SK-N-SH treated with all-trans-retinoic acid at 6 μM for 48 hours (cell line): ENCODE data around the gene SORCS2.

Experiments
- ATAC-seq: fragments of 200-7000 bp; cut with Tn5 transposase; 3 replicates; pipeline ENCODE4 v1.9.1; 2020; ENCODE audit warnings: mild to moderate bottlenecking, moderate library complexity
- ARNTL ChIP-seq: fragments of 450-650 bp; formaldehyde crosslinking; IDR thresholded peaks from 2 replicates; pipeline ENCODE4 v1.5.0; 2020; ENCODE audit warnings: low read depth, mild to moderate bottlenecking, moderate library complexity, borderline replicate concordance
- BACH2 ChIP-seq: fragments of 250-450 bp; sonication (Bioruptor Pico); IDR thresholded peaks from 2 replicates; pipeline ENCODE4 v1.9.0; 2021; ENCODE audit warnings: mild to moderate bottlenecking, borderline replicate concordance
- CSDC2 ChIP-seq: fragments of 250-450 bp; sonication (Bioruptor Pico); IDR thresholded peaks from 2 replicates; pipeline ENCODE4 v1.5.0; 2020; ENCODE audit warnings: mild to moderate bottlenecking, moderate library complexity
- GLIS3 ChIP-seq: fragments of 250-450 bp; sonication (Bioruptor Pico); IDR thresholded peaks from 2 replicates; pipeline ENCODE4 v1.5.0; 2020; ENCODE audit warnings: mild to moderate bottlenecking, moderate library complexity
- ISL1 ChIP-seq: fragments of 250-450 bp; sonication (Bioruptor Pico); IDR thresholded peaks from 2 replicates; pipeline ENCODE4 v2.1.2; 2022; ENCODE audit warnings: mild to moderate bottlenecking, moderate library complexity
- OSR1 ChIP-seq: fragments of 250-450 bp; sonication (Bioruptor Pico); IDR thresholded peaks from 2 replicates; pipeline ENCODE4 v1.8.0; 2022; ENCODE audit warnings: moderate library complexity, mild to moderate bottlenecking, inconsistent platforms
- PPARA ChIP-seq: fragments of 250-450 bp; sonication (Bioruptor Pico); IDR thresholded peaks from 2 replicates; pipeline ENCODE4 v1.5.0; 2020; ENCODE audit warnings: mild to moderate bottlenecking, borderline replicate concordance
- SNAI2 ChIP-seq: fragments of 250-450 bp; sonication (Bioruptor Pico); IDR thresholded peaks from 2 replicates; pipeline ENCODE4 v1.5.0; 2020; ENCODE audit warnings: mild to moderate bottlenecking, moderate library complexity
- TCF4 ChIP-seq: fragments of 250-450 bp; sonication (Bioruptor Pico); IDR thresholded peaks from 2 replicates; pipeline ENCODE4 v1.8.0; 2021; ENCODE audit warnings: mild to moderate bottlenecking, moderate library complexity, borderline replicate concordance
- TOX ChIP-seq: fragments of 250-450 bp; sonication (Bioruptor Pico); IDR thresholded peaks from 2 replicates; pipeline ENCODE4 v1.8.0; 2021; ENCODE audit warnings: mild to moderate bottlenecking, moderate library complexity, borderline replicate concordance
- ZC3H10 ChIP-seq: fragments of 250-450 bp; sonication (Bioruptor Pico); IDR thresholded peaks from 2 replicates; pipeline ENCODE4 v1.5.1; 2021; ENCODE audit warnings: mild to moderate bottlenecking, moderate library complexity
- ZFP3 ChIP-seq: fragments of 250-450 bp; sonication (Bioruptor Pico); IDR thresholded peaks from 2 replicates; pipeline ENCODE4 v1.5.0; 2020; ENCODE audit warnings: mild to moderate bottlenecking, moderate library complexity
- ZFP30 ChIP-seq: fragments of 450-650 bp; formaldehyde crosslinking; IDR thresholded peaks from 2 replicates; pipeline ENCODE4 v1.5.0; 2022; ENCODE audit warnings: mild to moderate bottlenecking, moderate library complexity
- ZNF565 ChIP-seq: fragments of 450-650 bp; formaldehyde crosslinking; conservative IDR thresholded peaks from 2 replicates; pipeline ENCODE4 v1.5.0; 2020; ENCODE audit warnings: low read depth, mild to moderate bottlenecking, moderate library complexity
- ZNF70 ChIP-seq: fragments of 450-650 bp; formaldehyde crosslinking; IDR thresholded peaks from 2 replicates; pipeline ENCODE4 v1.5.0; 2020; ENCODE audit warnings: mild to moderate bottlenecking, moderate library complexity
- TF ChIP-seq, protein P1 (sequence below): fragments of 250-450 bp; sonication (Bioruptor Pico); IDR thresholded peaks from 2 replicates; pipeline ENCODE4 v1.5.0; 2020; ENCODE audit warnings: mild to moderate bottlenecking, moderate library complexity
- TF ChIP-seq, protein P2 (sequence below): fragments of 250-450 bp; sonication (Bioruptor Pico); IDR thresholded peaks from 2 replicates; pipeline ENCODE4 v1.5.1; 2021; ENCODE audit warnings: mild to moderate bottlenecking, moderate library complexity
- TF ChIP-seq, protein P3 (sequence below): fragments of 250-450 bp; sonication (Bioruptor Pico); IDR thresholded peaks from 2 replicates; pipeline ENCODE4 v1.5.1; 2020; ENCODE audit warnings: low read depth, mild to moderate bottlenecking, moderate library complexity
- TF ChIP-seq, protein P4 (sequence below): fragments of 250-450 bp; sonication (Bioruptor Pico); IDR thresholded peaks from 2 replicates; pipeline ENCODE4 v1.8.0; 2020; ENCODE audit warnings: mild to moderate bottlenecking, moderate library complexity, borderline replicate concordance

Gene SORCS2

DNA sequence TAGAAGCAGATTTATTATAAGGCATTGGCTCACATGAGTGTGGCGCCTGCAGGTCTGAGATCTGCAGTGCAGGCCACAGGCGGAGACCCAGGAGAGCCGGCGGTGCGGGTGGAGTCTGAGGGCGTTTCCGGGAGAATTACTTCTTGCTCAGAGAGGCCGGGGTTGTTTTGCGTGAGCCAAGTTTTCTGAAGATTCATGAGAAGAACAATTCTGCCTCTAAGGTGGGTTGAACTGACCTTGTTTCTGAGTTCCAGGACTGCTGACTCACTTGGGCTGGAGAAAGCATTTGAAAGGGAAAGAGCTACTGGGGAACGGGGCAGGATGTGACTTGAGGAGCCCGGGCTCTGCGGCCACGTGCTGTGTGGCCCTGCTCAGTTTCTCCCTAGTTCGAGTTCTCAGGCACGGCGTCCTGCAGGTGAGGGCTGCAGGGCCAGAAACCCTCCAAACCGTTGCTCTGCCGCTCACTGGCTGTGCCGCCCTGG lies 36.7 kb upstream of the SORCS2 start:
- ATAC-seq = no peak
- TF ChIP-seq PPARA (CRISPR knock-in tag) (no peak), BACH2 (CRISPR knock-in tag) (no peak), TOX (CRISPR knock-in tag) (no peak), TCF4 (CRISPR knock-in tag) (no peak), ZFP3 (no peak), ZC3H10 (no peak)
- TF ChIP-seq, protein P1, sequence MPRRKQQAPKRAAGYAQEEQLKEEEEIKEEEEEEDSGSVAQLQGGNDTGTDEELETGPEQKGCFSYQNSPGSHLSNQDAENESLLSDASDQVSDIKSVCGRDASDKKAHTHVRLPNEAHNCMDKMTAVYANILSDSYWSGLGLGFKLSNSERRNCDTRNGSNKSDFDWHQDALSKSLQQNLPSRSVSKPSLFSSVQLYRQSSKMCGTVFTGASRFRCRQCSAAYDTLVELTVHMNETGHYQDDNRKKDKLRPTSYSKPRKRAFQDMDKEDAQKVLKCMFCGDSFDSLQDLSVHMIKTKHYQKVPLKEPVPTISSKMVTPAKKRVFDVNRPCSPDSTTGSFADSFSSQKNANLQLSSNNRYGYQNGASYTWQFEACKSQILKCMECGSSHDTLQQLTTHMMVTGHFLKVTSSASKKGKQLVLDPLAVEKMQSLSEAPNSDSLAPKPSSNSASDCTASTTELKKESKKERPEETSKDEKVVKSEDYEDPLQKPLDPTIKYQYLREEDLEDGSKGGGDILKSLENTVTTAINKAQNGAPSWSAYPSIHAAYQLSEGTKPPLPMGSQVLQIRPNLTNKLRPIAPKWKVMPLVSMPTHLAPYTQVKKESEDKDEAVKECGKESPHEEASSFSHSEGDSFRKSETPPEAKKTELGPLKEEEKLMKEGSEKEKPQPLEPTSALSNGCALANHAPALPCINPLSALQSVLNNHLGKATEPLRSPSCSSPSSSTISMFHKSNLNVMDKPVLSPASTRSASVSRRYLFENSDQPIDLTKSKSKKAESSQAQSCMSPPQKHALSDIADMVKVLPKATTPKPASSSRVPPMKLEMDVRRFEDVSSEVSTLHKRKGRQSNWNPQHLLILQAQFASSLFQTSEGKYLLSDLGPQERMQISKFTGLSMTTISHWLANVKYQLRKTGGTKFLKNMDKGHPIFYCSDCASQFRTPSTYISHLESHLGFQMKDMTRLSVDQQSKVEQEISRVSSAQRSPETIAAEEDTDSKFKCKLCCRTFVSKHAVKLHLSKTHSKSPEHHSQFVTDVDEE (CRISPR knock-in tag) = no peak
- TF ChIP-seq, protein P2, sequence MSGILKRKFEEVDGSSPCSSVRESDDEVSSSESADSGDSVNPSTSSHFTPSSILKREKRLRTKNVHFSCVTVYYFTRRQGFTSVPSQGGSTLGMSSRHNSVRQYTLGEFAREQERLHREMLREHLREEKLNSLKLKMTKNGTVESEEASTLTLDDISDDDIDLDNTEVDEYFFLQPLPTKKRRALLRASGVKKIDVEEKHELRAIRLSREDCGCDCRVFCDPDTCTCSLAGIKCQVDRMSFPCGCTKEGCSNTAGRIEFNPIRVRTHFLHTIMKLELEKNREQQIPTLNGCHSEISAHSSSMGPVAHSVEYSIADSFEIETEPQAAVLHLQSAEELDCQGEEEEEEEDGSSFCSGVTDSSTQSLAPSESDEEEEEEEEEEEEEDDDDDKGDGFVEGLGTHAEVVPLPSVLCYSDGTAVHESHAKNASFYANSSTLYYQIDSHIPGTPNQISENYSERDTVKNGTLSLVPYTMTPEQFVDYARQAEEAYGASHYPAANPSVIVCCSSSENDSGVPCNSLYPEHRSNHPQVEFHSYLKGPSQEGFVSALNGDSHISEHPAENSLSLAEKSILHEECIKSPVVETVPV (CRISPR knock-in tag) = no peak

DNA sequence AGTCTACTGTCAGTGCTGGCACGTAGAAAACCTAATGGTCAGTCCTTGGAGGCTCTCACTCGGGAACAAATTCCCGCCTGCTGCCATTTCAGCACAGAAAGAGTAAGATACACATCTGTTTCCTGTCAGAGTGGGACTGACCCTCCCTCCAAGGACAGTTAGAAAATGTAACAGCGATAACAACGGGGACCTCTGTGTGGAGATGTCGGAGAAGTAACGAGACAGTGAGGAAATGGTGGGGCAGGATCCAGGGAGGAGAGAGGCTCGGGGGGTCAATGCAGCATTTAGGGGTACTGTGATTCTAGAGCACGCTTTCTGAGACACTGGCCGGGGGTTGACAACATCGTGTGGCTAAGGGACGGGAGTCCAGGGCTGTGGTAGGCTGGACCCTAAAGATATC lies 36.0 kb upstream of the SORCS2 start:
- TF ChIP-seq ZFP3 (no peak), OSR1 (CRISPR knock-in tag) (no peak), ZFP30 (CRISPR knock-in tag) (no peak), PPARA (CRISPR knock-in tag) (no peak), TOX (CRISPR knock-in tag) (no peak), ZNF565 (CRISPR knock-in tag) (no peak), GLIS3 (no peak), ZNF70 (no peak), CSDC2 (CRISPR knock-in tag) (no peak)
- TF ChIP-seq, protein P2 (CRISPR knock-in tag) = no peak
- TF ChIP-seq, protein P3, sequence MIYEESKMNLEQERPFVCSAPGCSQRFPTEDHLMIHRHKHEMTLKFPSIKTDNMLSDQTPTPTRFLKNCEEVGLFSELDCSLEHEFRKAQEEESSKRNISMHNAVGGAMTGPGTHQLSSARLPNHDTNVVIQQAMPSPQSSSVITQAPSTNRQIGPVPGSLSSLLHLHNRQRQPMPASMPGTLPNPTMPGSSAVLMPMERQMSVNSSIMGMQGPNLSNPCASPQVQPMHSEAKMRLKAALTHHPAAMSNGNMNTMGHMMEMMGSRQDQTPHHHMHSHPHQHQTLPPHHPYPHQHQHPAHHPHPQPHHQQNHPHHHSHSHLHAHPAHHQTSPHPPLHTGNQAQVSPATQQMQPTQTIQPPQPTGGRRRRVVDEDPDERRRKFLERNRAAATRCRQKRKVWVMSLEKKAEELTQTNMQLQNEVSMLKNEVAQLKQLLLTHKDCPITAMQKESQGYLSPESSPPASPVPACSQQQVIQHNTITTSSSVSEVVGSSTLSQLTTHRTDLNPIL (CRISPR knock-in tag) = no peak
- no peak for ATAC-seq

DNA sequence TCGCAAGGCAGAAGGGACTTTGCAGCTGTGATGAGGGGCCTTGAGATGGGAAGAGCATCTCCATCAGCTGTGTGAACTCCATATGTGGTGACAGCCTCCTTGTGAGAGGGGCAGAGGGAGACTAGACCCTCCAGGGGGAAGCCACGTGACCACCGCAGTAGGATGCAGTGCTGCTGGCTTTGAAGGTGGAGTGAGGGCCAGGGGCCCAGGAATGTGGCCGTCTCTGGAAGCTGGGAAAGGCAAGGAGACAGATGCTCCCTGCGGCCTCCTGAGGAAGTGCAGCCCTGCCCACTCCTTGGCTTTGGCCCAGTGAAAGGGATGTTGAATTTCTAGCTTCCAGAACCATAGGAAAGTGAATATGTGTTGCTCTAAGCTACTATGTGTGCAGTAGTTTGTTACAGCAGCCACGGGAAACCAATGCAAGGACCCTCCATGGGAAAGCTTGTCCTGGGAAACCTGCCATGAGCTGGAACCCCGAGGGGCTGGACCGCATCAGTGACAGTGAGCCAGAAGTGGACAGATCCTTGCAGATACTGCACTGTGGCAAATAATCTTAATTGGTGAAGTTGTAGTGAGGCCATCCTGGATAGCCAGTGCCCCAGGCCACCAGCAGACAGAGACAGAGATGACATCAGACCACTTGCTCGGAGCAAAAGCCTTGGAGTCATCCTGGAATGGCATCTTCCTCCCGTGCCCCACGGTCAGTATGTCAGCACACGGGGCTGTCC lies 35.4 kb upstream of the SORCS2 start:
- no peak for TF ChIP-seq ISL1 (CRISPR knock-in tag)
- no peak for TF ChIP-seq OSR1 (CRISPR knock-in tag)
- no peak for TF ChIP-seq ZFP3
- no peak for TF ChIP-seq TCF4 (CRISPR knock-in tag)
- TF ChIP-seq BACH2 (CRISPR knock-in tag) = no peak
- no peak for TF ChIP-seq ARNTL (CRISPR knock-in tag)
- TF ChIP-seq ZC3H10 = no peak
- TF ChIP-seq GLIS3 = no peak
- TF ChIP-seq SNAI2 (CRISPR knock-in tag) = no peak
- no peak for TF ChIP-seq CSDC2 (CRISPR knock-in tag)
- TF ChIP-seq, protein P4, sequence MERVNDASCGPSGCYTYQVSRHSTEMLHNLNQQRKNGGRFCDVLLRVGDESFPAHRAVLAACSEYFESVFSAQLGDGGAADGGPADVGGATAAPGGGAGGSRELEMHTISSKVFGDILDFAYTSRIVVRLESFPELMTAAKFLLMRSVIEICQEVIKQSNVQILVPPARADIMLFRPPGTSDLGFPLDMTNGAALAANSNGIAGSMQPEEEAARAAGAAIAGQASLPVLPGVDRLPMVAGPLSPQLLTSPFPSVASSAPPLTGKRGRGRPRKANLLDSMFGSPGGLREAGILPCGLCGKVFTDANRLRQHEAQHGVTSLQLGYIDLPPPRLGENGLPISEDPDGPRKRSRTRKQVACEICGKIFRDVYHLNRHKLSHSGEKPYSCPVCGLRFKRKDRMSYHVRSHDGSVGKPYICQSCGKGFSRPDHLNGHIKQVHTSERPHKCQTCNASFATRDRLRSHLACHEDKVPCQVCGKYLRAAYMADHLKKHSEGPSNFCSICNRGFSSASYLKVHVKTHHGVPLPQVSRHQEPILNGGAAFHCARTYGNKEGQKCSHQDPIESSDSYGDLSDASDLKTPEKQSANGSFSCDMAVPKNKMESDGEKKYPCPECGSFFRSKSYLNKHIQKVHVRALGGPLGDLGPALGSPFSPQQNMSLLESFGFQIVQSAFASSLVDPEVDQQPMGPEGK (CRISPR knock-in tag) = no peak
- peak; percentile 86 for ATAC-seq
